DMS 273 treated with DMSO at 0.1 percent for 48 hours (cell line): ENCODE results near the gene HOXD13.

Source experiments
- DNase-seq: peaks from one replicate; lab custom pipeline; 2025; lab: John Stamatoyannopoulos, UW

HOXD13 gene

GRCh38 chr2:176095421-176095820 is 2.9 kb downstream of the HOXD13 start:
- DNase-seq: no peak

- DNase-seq: no peak
These were observed 3.9 kb downstream of the HOXD13 start for GRCh38 chr2:176096243-176096985.

GRCh38 chr2:176096986-176097819 is 4.7 kb downstream of the HOXD13 start:
- peak; percentile 77 for DNase-seq

GRCh38 chr2:176097820-176098365 is 5.4 kb downstream of the HOXD13 start:
- DNase-seq: no peak

- no peak for DNase-seq
These were observed 6.0 kb downstream of the HOXD13 start for GRCh38 chr2:176098366-176099158.

GRCh38 chr2:176099159-176099727 is 6.7 kb downstream of the HOXD13 start:
- no peak for DNase-seq

GRCh38 chr2:176099728-176100546 is 7.4 kb downstream of the HOXD13 start, which contains the start of gene HOXD12:
TSS of gene HOXD12 (plus strand) at chr2:176099795. CDS start at chr2:176099802, 7 bp downstream.
- no peak for DNase-seq

- DNase-seq: no peak
These were observed 8.1 kb downstream of the HOXD13 start for GRCh38 chr2:176100547-176101140.

- DNase-seq: no peak
These were observed 8.8 kb downstream of the HOXD13 start for GRCh38 chr2:176101216-176101830.

GRCh38 chr2:176101842-176102241 is 9.3 kb downstream of the HOXD13 start:
- DNase-seq: no peak

GRCh38 chr2:176102309-176102866 is 9.9 kb downstream of the HOXD13 start:
- no peak for DNase-seq

- DNase-seq: no peak
These were observed 10.7 kb downstream of the HOXD13 start for GRCh38 chr2:176103194-176103593.

- DNase-seq: no peak
These were observed 11.3 kb downstream of the HOXD13 start for GRCh38 chr2:176103742-176104315.

GRCh38 chr2:176104316-176105077 is 12.0 kb downstream of the HOXD13 start:
- DNase-seq: no peak

GRCh38 chr2:176105078-176105729 is 12.7 kb downstream of the HOXD13 start:
- DNase-seq: no peak

- no peak for DNase-seq
These were observed 13.4 kb downstream of the HOXD13 start for GRCh38 chr2:176105730-176106580.
